Stimulated activated CD4-positive, alpha-beta T cell treated with anti-CD3 and anti-CD28 coated beads, TNF-alpha, amount 100 ng/mL, for 1 hour (primary cell): Measurements from ENCODE around the gene PADI2.

Source experiments
- DNase-seq, 3 donors: peaks; one replicate each; pipeline ENCODE4 v3.0.0-alpha.2; 2020; ENCODE audit warnings: low read depth in 3 of 3, low spot score in 1 of 3

The PADI2 gene

GRCh38 chr1:17059391-17060305, 59.6 kb downstream of the PADI2 start:
- DNase-seq: no peak

DNA sequence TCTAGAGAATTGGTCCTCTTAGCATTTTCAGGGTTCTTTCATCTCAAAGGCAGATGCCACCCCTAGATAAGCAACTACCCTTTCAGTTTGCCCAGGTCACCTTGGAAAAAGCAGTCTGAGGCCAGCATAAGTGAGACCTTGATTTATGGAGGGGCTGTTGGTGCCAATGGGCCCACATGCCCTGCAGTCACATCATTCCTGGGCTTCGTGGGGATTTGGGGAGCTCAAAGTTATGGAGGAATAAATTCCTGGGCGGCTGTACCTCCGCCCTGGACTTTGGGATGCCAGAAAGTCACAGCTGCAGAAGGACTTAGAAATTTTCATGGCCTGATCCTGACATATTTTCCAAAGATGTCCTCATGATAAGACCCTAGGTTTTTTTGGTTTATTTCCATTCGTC, 62.7 kb downstream of the PADI2 start:
- DNase-seq: no peak

- DNase-seq: no peak
Measured at GRCh38 chr1:17055801-17056200, 63.5 kb downstream of the PADI2 start.

GRCh38 chr1:17053685-17054410, 65.4 kb downstream of the PADI2 start, which contains the start of gene SDHB:
Gene SDHB (minus strand): TSS chr1:17054032. CDS start chr1:17054019, 13 bp downstream.
- peak; percentile 97 to 99 (median 98) for DNase-seq

DNA sequence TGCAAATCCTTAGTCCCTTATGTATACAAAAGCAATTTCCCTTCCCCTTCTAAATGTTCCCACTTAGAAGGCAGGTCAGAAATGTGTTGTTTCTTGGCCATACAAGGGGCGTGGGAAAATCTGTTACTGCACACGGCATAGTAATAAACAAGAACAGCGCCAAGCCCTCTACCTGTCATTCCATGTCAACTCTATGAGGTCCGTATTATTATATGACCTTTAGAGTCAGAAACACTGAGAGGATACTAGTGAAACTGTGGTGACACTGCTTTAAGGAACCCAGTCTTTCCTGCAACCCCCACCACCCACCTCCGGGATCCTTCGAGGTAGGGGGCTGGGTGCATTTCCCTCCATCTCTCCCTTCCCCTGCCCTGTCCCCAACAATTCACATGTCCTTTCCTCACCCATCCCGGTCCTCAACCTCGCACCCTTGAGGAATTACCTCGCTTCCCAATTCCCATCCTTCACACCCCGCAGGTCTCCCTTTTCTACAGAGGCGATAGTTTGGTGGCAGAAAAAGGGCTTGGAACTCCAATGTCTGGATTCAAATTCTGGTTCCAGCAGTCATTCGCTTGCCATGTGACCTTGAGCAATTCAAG, 66.1 kb downstream of the PADI2 start:
- no peak for DNase-seq

DNA sequence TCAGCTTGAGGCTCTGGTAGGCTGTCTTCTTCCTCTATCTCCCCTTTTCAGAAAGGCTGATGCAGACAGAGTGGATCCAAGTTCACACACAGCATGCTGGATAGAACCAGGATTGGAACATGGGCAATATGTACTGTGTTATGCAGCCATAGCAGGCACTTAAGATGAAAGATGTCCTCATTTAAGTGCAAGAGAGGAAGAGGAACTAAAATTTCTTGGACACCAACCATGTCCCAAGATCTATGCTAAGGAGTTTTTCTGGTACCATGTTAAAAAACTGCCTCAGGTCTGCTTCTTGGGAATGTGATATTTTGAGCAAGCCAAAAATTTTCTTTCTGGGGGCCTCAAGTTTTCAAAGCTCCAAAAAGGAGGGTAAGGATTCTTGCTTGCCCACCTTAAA, 66.6 kb downstream of the PADI2 start:
- no peak for DNase-seq

DNA sequence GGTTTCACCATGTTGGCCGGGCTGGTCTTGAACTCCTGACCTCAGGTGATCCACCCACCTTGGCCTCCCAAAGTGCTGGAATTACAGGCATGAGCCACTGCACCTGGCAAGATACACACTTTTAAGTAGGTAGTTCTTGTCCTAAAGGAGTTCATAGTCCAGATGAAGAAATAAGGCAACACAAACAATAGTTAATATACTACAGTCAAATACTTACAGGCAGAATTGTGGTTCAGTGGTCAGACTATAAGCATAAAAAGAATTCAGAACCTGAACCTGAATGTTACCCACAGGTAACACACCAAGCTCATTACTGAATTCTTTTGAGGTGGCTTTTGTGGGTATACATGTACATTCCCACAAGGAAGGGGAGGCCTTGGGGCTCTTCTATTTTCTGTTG, 67.2 kb downstream of the PADI2 start:
- no peak for DNase-seq

DNA sequence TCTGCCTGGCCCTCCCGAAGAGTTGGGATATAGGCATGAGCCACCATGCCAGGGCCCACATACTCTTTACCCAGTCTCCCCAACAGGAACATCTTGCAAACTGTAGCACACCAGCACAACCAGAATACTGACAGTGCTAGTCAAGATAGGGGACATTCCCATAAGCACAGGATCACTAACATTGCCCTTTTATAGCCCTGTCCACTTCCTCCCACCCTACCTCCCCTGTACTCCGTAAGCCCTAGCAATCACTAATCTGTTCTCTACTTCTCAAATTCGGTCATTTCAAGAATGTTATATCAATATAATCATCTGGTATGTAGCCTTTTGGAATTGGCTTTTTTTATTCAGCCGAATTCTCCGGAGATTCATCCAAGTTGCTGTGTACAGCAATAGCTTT, 71.3 kb downstream of the PADI2 start:
- DNase-seq: no peak

GRCh38 chr1:17046334-17046657, 73.0 kb downstream of the PADI2 start:
- no peak for DNase-seq

DNA sequence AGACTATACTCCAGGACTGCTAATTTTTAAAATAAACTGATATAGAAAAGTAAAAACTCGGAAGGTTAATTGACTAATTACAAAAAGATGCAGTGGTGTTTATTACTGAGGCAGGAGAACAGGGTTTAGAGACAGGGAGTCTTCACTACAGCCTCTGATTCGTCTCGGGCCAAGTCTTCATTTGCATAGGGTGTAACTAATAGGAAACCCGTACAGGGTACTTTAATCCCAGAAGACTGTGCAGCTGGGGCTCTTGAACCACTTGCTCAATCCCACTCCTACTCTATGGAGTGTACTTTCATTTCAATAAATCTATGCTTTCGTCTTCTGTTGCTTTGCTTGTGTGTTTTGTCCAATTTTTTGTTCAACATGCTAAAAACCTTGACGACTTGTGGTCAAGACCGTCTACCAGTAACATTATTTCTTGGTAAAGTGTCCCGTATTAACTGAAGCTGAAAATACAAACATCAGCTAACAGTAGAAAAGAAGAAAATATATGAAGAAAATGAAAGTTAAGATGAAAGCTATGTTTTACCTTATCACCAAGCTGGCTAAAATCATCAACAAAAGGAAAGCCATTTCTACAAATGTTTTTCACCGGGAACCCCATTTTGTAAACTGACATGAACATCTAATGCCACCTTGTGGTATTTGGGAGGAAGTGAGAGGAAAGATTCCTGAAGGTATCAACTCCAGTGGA, 73.5 kb downstream of the PADI2 start:
- DNase-seq: no peak

- no peak for DNase-seq
Measured at GRCh38 chr1:17045150-17045549, 74.1 kb downstream of the PADI2 start.

GRCh38 chr1:17043676-17044075, 75.6 kb downstream of the PADI2 start:
- DNase-seq: no peak

- DNase-seq: no peak
Measured at GRCh38 chr1:17040135-17040534, 79.1 kb downstream of the PADI2 start.

- DNase-seq: no peak
Measured at GRCh38 chr1:17039522-17039921, 79.7 kb downstream of the PADI2 start.

DNA sequence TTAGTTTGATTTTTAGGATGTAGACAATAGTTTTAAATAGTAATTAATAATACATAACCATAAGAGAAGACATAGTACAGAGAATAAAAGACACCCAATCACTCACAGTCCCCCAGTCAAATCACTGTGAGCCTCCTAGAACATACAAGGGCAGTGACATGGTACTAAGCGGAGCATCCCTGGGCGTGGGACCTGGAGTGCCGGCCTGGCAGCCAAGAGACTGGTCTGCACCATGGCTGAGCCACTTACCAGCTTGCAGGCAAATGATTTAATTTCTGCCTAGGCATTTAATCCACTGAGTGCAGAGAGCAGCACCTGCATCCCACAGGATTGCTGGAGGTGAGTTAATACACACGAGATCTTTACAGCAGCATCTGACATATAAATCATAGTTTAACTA, 85.8 kb downstream of the PADI2 start:
- DNase-seq: no peak

DNA sequence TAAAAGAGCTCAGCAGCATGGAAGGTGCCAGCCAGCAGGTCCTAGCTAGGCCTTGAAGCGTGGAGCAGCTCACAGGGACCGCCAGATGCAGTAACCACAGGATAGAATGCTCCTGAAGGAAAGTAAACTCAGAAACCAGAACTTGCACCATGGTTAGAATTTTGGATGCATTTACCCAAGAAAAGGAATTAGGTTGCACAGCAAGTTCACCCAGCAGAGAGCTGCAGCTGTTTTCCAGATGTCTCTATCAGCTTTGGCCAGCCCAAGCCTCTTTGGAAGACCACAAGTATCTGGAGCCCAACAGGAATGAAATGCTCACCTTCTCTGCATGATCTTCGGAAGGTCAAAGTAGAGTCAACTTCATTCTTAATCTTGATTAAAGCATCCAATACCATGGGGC, 86.5 kb downstream of the PADI2 start:
- no peak for DNase-seq

- DNase-seq: no peak
Measured at GRCh38 chr1:17031436-17031835, 87.8 kb downstream of the PADI2 start.

DNA sequence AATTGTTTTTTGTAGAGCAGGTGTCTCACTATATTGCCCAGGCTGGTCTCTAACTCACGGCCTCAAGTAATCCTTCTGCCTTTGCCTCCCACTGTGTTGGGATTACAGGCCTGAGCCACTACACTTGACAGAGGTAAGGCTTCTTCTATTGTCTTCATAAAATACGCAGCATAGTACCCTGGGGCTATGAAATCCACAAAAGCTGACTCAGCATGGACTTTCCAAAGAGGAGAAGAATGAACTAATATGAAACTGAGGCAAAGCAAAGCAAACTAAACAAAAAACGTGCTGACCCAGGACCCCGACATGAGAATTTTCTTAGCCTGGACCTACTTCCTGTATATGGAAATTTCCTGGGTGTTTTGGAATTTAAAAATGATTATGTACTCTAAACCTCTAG, 89.0 kb downstream of the PADI2 start:
- no peak for DNase-seq

- DNase-seq: no peak
Measured at GRCh38 chr1:17028662-17029188, 90.5 kb downstream of the PADI2 start.

DNA sequence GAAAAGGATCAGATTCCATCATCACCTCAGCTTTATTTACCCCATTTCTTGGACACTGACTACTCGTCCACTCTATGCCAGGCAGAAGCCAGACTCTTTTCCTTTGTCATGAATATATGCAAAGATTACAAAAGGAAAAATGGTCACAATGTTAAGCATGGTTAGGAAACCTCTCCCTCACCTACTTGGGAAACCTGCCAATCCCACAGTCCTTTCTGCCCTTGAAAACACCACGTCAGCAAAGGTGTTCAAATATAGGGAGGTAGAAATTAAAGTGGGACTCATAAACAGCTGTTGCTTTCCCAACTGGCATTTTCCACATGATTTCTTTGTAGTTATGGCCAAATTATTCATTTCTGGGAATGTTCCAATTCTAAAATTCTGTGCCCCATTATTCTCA, 91.4 kb downstream of the PADI2 start:
- no peak for DNase-seq

GRCh38 chr1:17027403-17027802, 91.8 kb downstream of the PADI2 start:
- DNase-seq: no peak
